ENCODE results near the gene PTCD2. TPM values are rescaled to one million over a fixed set of nuclear protein-coding genes. Genes with fewer than 3 reads are reported as not detected.

PTCD2 gene
- total and polyA plus RNA-seq, 8 donors, result 1.3 to 56.7 (median 2.6) TPM

- 34 to 52% (median 47%) methylated on average over 4 of the region's 4 CpGs for WGBS, 5 donors
- Histone ChIP-seq H3K27ac (no peak overlapping the region), H3K27me3 (no peaks in the 10 kb centered on the region), H3K4me3 (no peak overlapping the region), H3K36me3 (no peaks in the 10 kb centered on the region), H3K9me3 (no peaks in the 10 kb centered on the region), H3K4me1 (peaks cover 0 to 26% (median 3%) of the 10 kb centered on the region in 4 donors)
- no peak for TF ChIP-seq CTCF (IDR thresholded peaks at IDR 0.05)
- TF ChIP-seq POLR2A (IDR thresholded peaks at IDR 0.05), result no peak
- no peak for TF ChIP-seq POLR2AphosphoS5 (IDR thresholded peaks at IDR 0.05)
- no peak for TF ChIP-seq EP300 (IDR thresholded peaks at IDR 0.05)
- peak in 1 of 2 donors; percentile 44 for DNase-seq
- intact Hi-C loops (cut with DNase I; ENCODE audit: low total_unique reads), result no loop called here
Measured at GRCh38 chr5:72378639-72379289, 58.6 kb downstream of the PTCD2 start.

- H3K4me1 ChIP-seq, result peaks cover 0 to 26% (median 3%) of the 10 kb centered on the region in 4 donors
- WGBS, 5 donors, result 83 to 92% (median 87%) methylated on average over 10 of the region's 10 CpGs
- no peaks in the 10 kb centered on the region for H3K36me3 ChIP-seq
- no peak overlapping the region for H3K4me3 ChIP-seq
- intact Hi-C loops (cut with DNase I; ENCODE audit: low total_unique reads), result no loop called here
- H3K27ac ChIP-seq, result no peak overlapping the region
- no peak for TF ChIP-seq EP300 (IDR thresholded peaks at IDR 0.05)
- TF ChIP-seq POLR2AphosphoS5 (IDR thresholded peaks at IDR 0.05), result no peak
- no peak for TF ChIP-seq POLR2A (IDR thresholded peaks at IDR 0.05)
- DNase-seq, result no peak
- H3K9me3 ChIP-seq, result no peaks in the 10 kb centered on the region
- H3K27me3 ChIP-seq, result no peaks in the 10 kb centered on the region
Measured at GRCh38 chr5:72379936-72380335, 59.8 kb downstream of the PTCD2 start.

GRCh38 chr5:72380492-72381274 is 60.5 kb downstream of the PTCD2 start:
- DNase-seq, result no peak
- no peaks in the 10 kb centered on the region for H3K27me3 ChIP-seq
- intact Hi-C loops (cut with DNase I; ENCODE audit: low total_unique reads), result no loop called here
- no peak overlapping the region for H3K4me3 ChIP-seq
- peaks cover 0 to 26% (median 3%) of the 10 kb centered on the region in 4 donors for H3K4me1 ChIP-seq
- no peaks in the 10 kb centered on the region for H3K9me3 ChIP-seq
- no peak for TF ChIP-seq POLR2AphosphoS5 (IDR thresholded peaks at IDR 0.05)
- TF ChIP-seq EP300 (IDR thresholded peaks at IDR 0.05), result no peak
- no peak for TF ChIP-seq POLR2A (IDR thresholded peaks at IDR 0.05)
- TF ChIP-seq CTCF (IDR thresholded peaks at IDR 0.05), result no peak
- WGBS, 5 donors, result 77 to 90% (median 86%) methylated on average over 7 of the region's 7 CpGs
- H3K36me3 ChIP-seq, result no peaks in the 10 kb centered on the region
- H3K27ac ChIP-seq, result no peak overlapping the region

- 64 to 75% (median 70%) methylated on average over 7 of the region's 7 CpGs for WGBS, 5 donors
- DNase-seq, result no peak
- H3K9me3 ChIP-seq, result no peaks in the 10 kb centered on the region
Measured at GRCh38 chr5:72383280-72383679, 63.1 kb downstream of the PTCD2 start.

More at GRCh38 chr5:72383280-72383679, 63.1 kb downstream of the PTCD2 start:
- H3K4me3 ChIP-seq, result no peak overlapping the region
- peaks cover 0 to 26% (median 3%) of the 10 kb centered on the region in 4 donors for H3K4me1 ChIP-seq
- no peak for TF ChIP-seq CTCF (IDR thresholded peaks at IDR 0.05)
- TF ChIP-seq EP300 (IDR thresholded peaks at IDR 0.05), result no peak
- TF ChIP-seq POLR2AphosphoS5 (IDR thresholded peaks at IDR 0.05), result no peak
- no peak for TF ChIP-seq POLR2A (IDR thresholded peaks at IDR 0.05)
- H3K27ac ChIP-seq, result no peak overlapping the region
- H3K27me3 ChIP-seq, result no peaks in the 10 kb centered on the region
- intact Hi-C loops (cut with DNase I; ENCODE audit: low total_unique reads), result no loop called here
- no peaks in the 10 kb centered on the region for H3K36me3 ChIP-seq

Data from stomach (tissue), 9 donors.